Muscle layer of colon (tissue), 2 donors: Measurements from ENCODE around the gene EEPD1.

ENCODE experiments used
- H3K27ac ChIP-seq: one replicate; pipeline ENCODE4 v1.7.0; 2013; ENCODE audit warnings: low read depth, mild to moderate bottlenecking, low read length, moderate library complexity
- H3K27me3 ChIP-seq, 2 donors: one replicate each; pipeline ENCODE4 v1.7.0; 2013; ENCODE audit warnings: low read length in 2 of 2, mild to moderate bottlenecking in 2 of 2; ENCODE audit not compliant: insufficient read depth in 2 of 2, control insufficient read depth in 1 of 2
- H3K36me3 ChIP-seq: one replicate; pipeline ENCODE4 v1.7.0; 2013; ENCODE audit warnings: mild to moderate bottlenecking, low read length; ENCODE audit not compliant: insufficient read depth
- H3K4me1 ChIP-seq: one replicate; pipeline ENCODE4 v1.7.0; 2013; ENCODE audit warnings: mild to moderate bottlenecking, low read length; ENCODE audit not compliant: insufficient read depth
- H3K4me3 ChIP-seq, 2 donors: one replicate each; pipeline ENCODE4 v1.7.0; 2013; ENCODE audit warnings: low read length in 2 of 2, low read depth in 1 of 2, mild to moderate bottlenecking in 1 of 2, moderate library complexity in 1 of 2
- H3K9ac ChIP-seq: one replicate; pipeline ENCODE4 v1.7.0; 2013; ENCODE audit warnings: low read length
- H3K9me3 ChIP-seq: one replicate; pipeline ENCODE4 v1.7.0; 2013; ENCODE audit warnings: mild to moderate bottlenecking, low read length
- donor health status: abdominal sarcoma.
- donor health status: Adenocarcinoma of cecum.

Gene EEPD1

GRCh38 chr7:36131026-36131425, 22.0 kb upstream of the EEPD1 start:
- Histone ChIP-seq H3K27me3 (no peaks in the 10 kb centered on the region), H3K9ac (no peak overlapping the region), H3K9me3 (no peaks in the 10 kb centered on the region), H3K27ac (no peak overlapping the region), H3K4me1 (peaks cover 16% of the 10 kb centered on the region), H3K36me3 (no peaks in the 10 kb centered on the region), H3K4me3 (no peak overlapping the region)

GRCh38 chr7:36131499-36131898, 21.6 kb upstream of the EEPD1 start:
- no peak overlapping the region for H3K27ac ChIP-seq
- peaks cover 16% of the 10 kb centered on the region for H3K4me1 ChIP-seq

GRCh38 chr7:36132012-36132411, 21.0 kb upstream of the EEPD1 start:
- Histone ChIP-seq H3K4me3 (no peak overlapping the region), H3K9me3 (no peaks in the 10 kb centered on the region), H3K9ac (no peak overlapping the region), H3K4me1 (peaks cover 16% of the 10 kb centered on the region), H3K36me3 (no peaks in the 10 kb centered on the region), H3K27me3 (no peaks in the 10 kb centered on the region), H3K27ac (no peak overlapping the region)

More at GRCh38 chr7:36131499-36131898, 21.6 kb upstream of the EEPD1 start:
- Histone ChIP-seq H3K9me3 (no peaks in the 10 kb centered on the region), H3K4me3 (no peak overlapping the region), H3K9ac (no peak overlapping the region), H3K36me3 (no peaks in the 10 kb centered on the region), H3K27me3 (no peaks in the 10 kb centered on the region)

- Histone ChIP-seq H3K27ac (no peak overlapping the region), H3K9me3 (no peaks in the 10 kb centered on the region), H3K4me3 (no peak overlapping the region), H3K9ac (no peak overlapping the region), H3K36me3 (no peaks in the 10 kb centered on the region), H3K27me3 (no peaks in the 10 kb centered on the region), H3K4me1 (no peaks in the 10 kb centered on the region)
Observed at GRCh38 chr7:36135700-36136099, 17.4 kb upstream of the EEPD1 start.

- Histone ChIP-seq H3K4me3 (no peak overlapping the region), H3K4me1 (no peaks in the 10 kb centered on the region), H3K27me3 (no peaks in the 10 kb centered on the region), H3K9ac (no peak overlapping the region), H3K36me3 (no peaks in the 10 kb centered on the region), H3K9me3 (no peaks in the 10 kb centered on the region), H3K27ac (no peak overlapping the region)
Observed at GRCh38 chr7:36137258-36137657, 15.8 kb upstream of the EEPD1 start.

- H3K9me3 ChIP-seq: no peaks in the 10 kb centered on the region
- H3K4me1 ChIP-seq: no peaks in the 10 kb centered on the region
- H3K9ac ChIP-seq: no peak overlapping the region
- no peak overlapping the region for H3K27ac ChIP-seq
- no peaks in the 10 kb centered on the region for H3K27me3 ChIP-seq
- H3K36me3 ChIP-seq: no peaks in the 10 kb centered on the region
- no peak overlapping the region for H3K4me3 ChIP-seq
Observed at GRCh38 chr7:36137754-36138153, 15.3 kb upstream of the EEPD1 start.

GRCh38 chr7:36138209-36138608, 14.8 kb upstream of the EEPD1 start:
- Histone ChIP-seq H3K4me1 (no peaks in the 10 kb centered on the region), H3K9me3 (no peaks in the 10 kb centered on the region), H3K4me3 (no peak overlapping the region), H3K27ac (no peak overlapping the region), H3K9ac (no peak overlapping the region), H3K27me3 (no peaks in the 10 kb centered on the region), H3K36me3 (no peaks in the 10 kb centered on the region)

- H3K27ac ChIP-seq: no peak overlapping the region
- no peak overlapping the region for H3K9ac ChIP-seq
- no peaks in the 10 kb centered on the region for H3K27me3 ChIP-seq
- no peaks in the 10 kb centered on the region for H3K4me1 ChIP-seq
- H3K9me3 ChIP-seq: no peaks in the 10 kb centered on the region
- no peak overlapping the region for H3K4me3 ChIP-seq
- no peaks in the 10 kb centered on the region for H3K36me3 ChIP-seq
Observed at GRCh38 chr7:36141351-36141750, 11.7 kb upstream of the EEPD1 start.

GRCh38 chr7:36141850-36142249, 11.2 kb upstream of the EEPD1 start:
- H3K4me1 ChIP-seq: no peaks in the 10 kb centered on the region
- H3K9me3 ChIP-seq: no peaks in the 10 kb centered on the region
- no peak overlapping the region for H3K4me3 ChIP-seq
- no peaks in the 10 kb centered on the region for H3K27me3 ChIP-seq
- no peak overlapping the region for H3K9ac ChIP-seq
- H3K27ac ChIP-seq: no peak overlapping the region
- no peaks in the 10 kb centered on the region for H3K36me3 ChIP-seq

- H3K36me3 ChIP-seq: no peaks in the 10 kb centered on the region
- no peak overlapping the region for H3K4me3 ChIP-seq
- H3K9ac ChIP-seq: no peak overlapping the region
- no peak overlapping the region for H3K27ac ChIP-seq
- H3K27me3 ChIP-seq: no peaks in the 10 kb centered on the region
- H3K9me3 ChIP-seq: no peaks in the 10 kb centered on the region
- no peaks in the 10 kb centered on the region for H3K4me1 ChIP-seq
Observed at GRCh38 chr7:36144189-36144588, 8.9 kb upstream of the EEPD1 start.

- Histone ChIP-seq H3K36me3 (no peaks in the 10 kb centered on the region), H3K27me3 (no peaks in the 10 kb centered on the region), H3K27ac (no peak overlapping the region), H3K9ac (no peak overlapping the region), H3K4me1 (no peaks in the 10 kb centered on the region), H3K4me3 (no peak overlapping the region), H3K9me3 (no peaks in the 10 kb centered on the region)
Observed at GRCh38 chr7:36145686-36146085, 7.4 kb upstream of the EEPD1 start.

- Histone ChIP-seq H3K9me3 (no peaks in the 10 kb centered on the region), H3K4me3 (no peak overlapping the region), H3K4me1 (peaks cover 4% of the 10 kb centered on the region), H3K27ac (no peak overlapping the region), H3K9ac (no peak overlapping the region), H3K36me3 (no peaks in the 10 kb centered on the region), H3K27me3 (no peaks in the 10 kb centered on the region)
Observed at GRCh38 chr7:36147361-36147760, 5.7 kb upstream of the EEPD1 start.
